Endothelial cell of umbilical vein (primary cell): ENCODE results near the gene PLEKHG5. TPM values are rescaled to one million over a fixed set of nuclear protein-coding genes. Genes with fewer than 3 reads are reported as not detected.

Source experiments
- BruUV-seq: library from RNA; stranded (reverse); fragments of 400-500 nt; replicated peaks from 2 replicates; lab custom pipeline; 2021; lab: Mats Ljungman, UMichigan
- CTCF ChIA-PET: fragments of 300-600, 350-600 bp; sonication (Branson Sonifier 250); formaldehyde crosslinking; loops from one replicate; lab custom pipeline; 2021; ENCODE audit warnings: antibody characterized with exemption, inconsistent platforms; lab: Charles Lee
- POLR2A ChIA-PET: fragments of 300-600, 350-600 bp; sonication (Branson Sonifier 250); formaldehyde crosslinking; loops from one replicate; lab custom pipeline; 2021; ENCODE audit warnings: antibody characterized with exemption, inconsistent platforms; lab: Charles Lee
- DNase-seq: peaks from one replicate; pipeline ENCODE4 v3.0.0-alpha.2; 2011; ENCODE audit warnings: low read depth, low spot score
- FAIRE-seq: peaks from 2 replicates; lab custom pipeline; 2011; peaks lifted over from hg19 to GRCh38; lab: Jason Lieb, UNC
- H2AFZ ChIP-seq: 2 replicates; pipeline ENCODE4 v1.6.0; 2012; ENCODE audit warnings: low read depth, low read length, control low read depth, inconsistent platforms
- H3K27ac ChIP-seq: 2 replicates; pipeline ENCODE4 v1.5.1; 2011; ENCODE audit warnings: low read depth, mild to moderate bottlenecking, control low read depth, low read length, moderate library complexity; ENCODE audit not compliant: insufficient read depth
- H3K27me3 ChIP-seq, 2 experiments: 2 replicates each; pipeline versions ENCODE4 v1.6.0 to v1.6.1; 2011; ENCODE audit warnings: low read length in 2 of 2, mixed read lengths in 1 of 2; ENCODE audit not compliant: control insufficient read depth in 2 of 2, insufficient read depth in 2 of 2
- H3K36me3 ChIP-seq, 2 experiments: 2 replicates in 1 of 2; 3 replicates in 1 of 2; pipeline ENCODE4 v1.5.1; 2011; ENCODE audit warnings: low read length in 2 of 2, mild to moderate bottlenecking in 1 of 2, moderate library complexity in 1 of 2; ENCODE audit not compliant: control insufficient read depth in 2 of 2, insufficient read depth in 2 of 2; ENCODE audit errors: extremely low read depth in 1 of 2
- H3K4me1 ChIP-seq: 3 replicates; pipeline ENCODE4 v1.5.1; 2011; ENCODE audit warnings: mild to moderate bottlenecking, low read length; ENCODE audit not compliant: control insufficient read depth, insufficient read depth; ENCODE audit errors: extremely low read depth
- H3K4me2 ChIP-seq: 2 replicates; pipeline ENCODE4 v1.6.1; 2011; ENCODE audit warnings: low read length, control low read depth, mixed read lengths; ENCODE audit not compliant: insufficient read depth
- H3K4me3 ChIP-seq, 3 experiments: fragments of 200-600 bp in 1 of 3; sonication (generic), shearing (Covaris generic) in 1 of 3; replicated peaks in 1 of 3; 2 replicates each; pipeline ENCODE4 v1.5.1; 2011 to 2016; ENCODE audit warnings: control low read depth in 3 of 3, low read length in 3 of 3, mild to moderate bottlenecking in 2 of 3, inconsistent platforms in 1 of 3, low read depth in 1 of 3, moderate library complexity in 1 of 3; ENCODE audit not compliant: insufficient read depth in 1 of 3
- H3K79me2 ChIP-seq: 2 replicates; pipeline ENCODE4 v1.6.0; 2012; ENCODE audit warnings: low read length, inconsistent platforms; ENCODE audit not compliant: control insufficient read depth, insufficient read depth
- H3K9ac ChIP-seq: replicated peaks from 2 replicates; pipeline ENCODE3; 2011; ENCODE audit warnings: low read length, control low read depth; ENCODE audit not compliant: insufficient read depth; ENCODE audit errors: extremely low read depth
- H3K9me1 ChIP-seq: replicated peaks from 3 replicates; pipeline ENCODE4 v1.6.0; 2011; ENCODE audit warnings: mild to moderate bottlenecking, low read length; ENCODE audit not compliant: control insufficient read depth, insufficient read depth; ENCODE audit errors: extremely low read depth
- H3K9me3 ChIP-seq: replicated peaks from 2 replicates; pipeline ENCODE4 v1.5.1; 2012; ENCODE audit warnings: low read length, inconsistent platforms; ENCODE audit not compliant: control insufficient read depth, insufficient read depth
- H4K20me1 ChIP-seq: replicated peaks from 2 replicates; pipeline ENCODE3; 2011; ENCODE audit warnings: mild to moderate bottlenecking, low read length; ENCODE audit not compliant: control insufficient read depth, insufficient read depth; ENCODE audit errors: extremely low read depth
- EZH2 ChIP-seq: IDR thresholded peaks from 2 replicates; pipeline ENCODE4 v1.6.1; 2012; ENCODE audit warnings: borderline replicate concordance, low read depth, mild to moderate bottlenecking, moderate library complexity, low read length, inconsistent platforms; ENCODE audit not compliant: severe bottlenecking
- FOS ChIP-seq: IDR thresholded peaks from 2 replicates; pipeline ENCODE4 v1.6.1; 2011; ENCODE audit warnings: mild to moderate bottlenecking, low read length, moderate library complexity, borderline replicate concordance; ENCODE audit not compliant: insufficient read depth
- GATA2 ChIP-seq: IDR thresholded peaks from 2 replicates; pipeline ENCODE4 v1.7.0; 2011; ENCODE audit warnings: low read depth, mild to moderate bottlenecking, moderate library complexity, mixed read lengths, low read length; ENCODE audit not compliant: insufficient read length, insufficient read depth
- JUN ChIP-seq: IDR thresholded peaks from 2 replicates; pipeline ENCODE4 v1.6.1; 2011; ENCODE audit warnings: borderline replicate concordance, low read depth; ENCODE audit not compliant: insufficient read length, insufficient read depth
- MYC ChIP-seq: IDR thresholded peaks from one replicate; pipeline ENCODE4 v1.6.1; 2011; ENCODE audit warnings: mild to moderate bottlenecking, low read depth, low read length
- POLR2A ChIP-seq: IDR thresholded peaks from 2 replicates; pipeline ENCODE4 v1.6.1; 2012; ENCODE audit warnings: low read depth, mild to moderate bottlenecking, control low read depth, low read length
- POLR2AphosphoS5 ChIP-seq: IDR thresholded peaks from 2 replicates; pipeline ENCODE4 v1.6.1; 2012; ENCODE audit warnings: low read depth, mild to moderate bottlenecking, control low read depth, low read length, moderate library complexity; ENCODE audit not compliant: insufficient read depth
- dilution Hi-C: fragments of 300-500 bp; cut with MboI; formaldehyde crosslinking; loops from one replicate; pipeline ENCODE4 v1.15.0; 2019; ENCODE audit warnings: low sequenced_read_pairs; ENCODE audit not compliant: extremely low pct_ligation_motif_present
- intact Hi-C: fragments of 100-400 bp; cut with micrococcal nuclease; formaldehyde crosslinking; loops from one replicate; pipeline ENCODE4 v1.10.0; 2022
- polyA plus RNA-seq, 4 experiments: library from polyadenylated mRNA; depleted of rRNA in 3 of 4; stranded (reverse) in 3 of 4; unstranded in 1 of 4; fragments of >200 nt; gene quantifications; 2 replicates each; pipeline versions ENCODE4 v1.2.1 to v1.2.3, GENCODE V29; 2011 to 2012; ENCODE audit warnings: missing spikeins in 1 of 4
- total RNA-seq: library from RNA; stranded (reverse); gene quantifications from 2 replicates; pipeline ENCODE4 v1.2.3, GENCODE V29; 2021
- TF ChIP-seq, protein P1 (sequence below): IDR thresholded peaks from 2 replicates; pipeline ENCODE4 v1.6.1; 2011; ENCODE audit not compliant: insufficient read depth, insufficient read length
- TF ChIP-seq, protein P2 (sequence below), 2 donors: IDR thresholded peaks; 1 replicate in 1 of 2; 2 replicates in 1 of 2; pipeline ENCODE4 v1.5.1; 2011; ENCODE audit warnings: low read length in 2 of 2, mild to moderate bottlenecking in 2 of 2, moderate library complexity in 2 of 2, control low read depth in 1 of 2, inconsistent platforms in 1 of 2, low read depth in 1 of 2; ENCODE audit not compliant: insufficient read depth in 1 of 2; ENCODE audit errors: extremely low read depth in 1 of 2

PLEKHG5 gene
- total and polyA plus RNA-seq, 2 donors (not counting 3 experiments of a cell fraction or from before 2014, with no cell fraction given): 30.6 to 56.9 TPM

DNA sequence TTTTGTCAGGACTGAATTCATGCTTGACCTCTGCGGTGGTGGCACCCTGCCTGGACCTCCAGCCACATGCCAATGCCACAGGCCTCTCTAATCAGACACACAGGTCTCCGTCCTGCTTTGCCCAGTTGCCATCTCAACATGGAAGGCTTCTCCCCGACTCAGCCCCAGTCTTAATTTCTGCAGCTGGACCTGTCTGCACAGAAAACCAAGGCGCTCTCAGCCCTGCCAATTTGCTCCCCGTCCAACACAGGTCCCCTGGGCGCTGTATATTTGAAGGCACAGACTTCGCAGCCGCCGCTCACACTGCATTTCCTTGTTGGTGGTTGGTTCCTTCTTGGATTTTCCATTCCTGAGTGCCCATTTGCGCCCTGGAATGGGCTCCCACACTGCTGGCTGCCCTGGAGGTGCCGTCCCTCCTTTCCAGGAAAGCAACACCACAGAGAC, 28.0 kb upstream of the PLEKHG5 start:
- no peaks in the 10 kb centered on the region for H3K4me1 ChIP-seq
- H3K9ac ChIP-seq: no peak overlapping the region
- no peaks in the 10 kb centered on the region for H3K27me3 ChIP-seq
- TF ChIP-seq, protein P1, sequence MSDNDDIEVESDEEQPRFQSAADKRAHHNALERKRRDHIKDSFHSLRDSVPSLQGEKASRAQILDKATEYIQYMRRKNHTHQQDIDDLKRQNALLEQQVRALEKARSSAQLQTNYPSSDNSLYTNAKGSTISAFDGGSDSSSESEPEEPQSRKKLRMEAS: no peak
- TF ChIP-seq, protein P2, sequence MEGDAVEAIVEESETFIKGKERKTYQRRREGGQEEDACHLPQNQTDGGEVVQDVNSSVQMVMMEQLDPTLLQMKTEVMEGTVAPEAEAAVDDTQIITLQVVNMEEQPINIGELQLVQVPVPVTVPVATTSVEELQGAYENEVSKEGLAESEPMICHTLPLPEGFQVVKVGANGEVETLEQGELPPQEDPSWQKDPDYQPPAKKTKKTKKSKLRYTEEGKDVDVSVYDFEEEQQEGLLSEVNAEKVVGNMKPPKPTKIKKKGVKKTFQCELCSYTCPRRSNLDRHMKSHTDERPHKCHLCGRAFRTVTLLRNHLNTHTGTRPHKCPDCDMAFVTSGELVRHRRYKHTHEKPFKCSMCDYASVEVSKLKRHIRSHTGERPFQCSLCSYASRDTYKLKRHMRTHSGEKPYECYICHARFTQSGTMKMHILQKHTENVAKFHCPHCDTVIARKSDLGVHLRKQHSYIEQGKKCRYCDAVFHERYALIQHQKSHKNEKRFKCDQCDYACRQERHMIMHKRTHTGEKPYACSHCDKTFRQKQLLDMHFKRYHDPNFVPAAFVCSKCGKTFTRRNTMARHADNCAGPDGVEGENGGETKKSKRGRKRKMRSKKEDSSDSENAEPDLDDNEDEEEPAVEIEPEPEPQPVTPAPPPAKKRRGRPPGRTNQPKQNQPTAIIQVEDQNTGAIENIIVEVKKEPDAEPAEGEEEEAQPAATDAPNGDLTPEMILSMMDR (IDR thresholded peaks at IDR 0.05; ENCODE audit: extremely low read depth in 1 of 2, insufficient read depth in 1 of 2, low read depth in 1 of 2, low read length in 2 of 2): no peak
- TF ChIP-seq GATA2 (no peak), FOS (no peak), JUN (no peak), POLR2AphosphoS5 (no peak), EZH2 (no peak), MYC (no peak), POLR2A (no peak)
- FAIRE-seq (no peak), DNase-seq (no peak)
- H3K9me3 ChIP-seq: no peaks in the 10 kb centered on the region
- no peak overlapping the region for H3K27ac ChIP-seq
- no peaks in the 10 kb centered on the region for H3K9me1 ChIP-seq
- peaks cover 2 to 3% of the 10 kb centered on the region in 2 experiments for H3K36me3 ChIP-seq
- ChIA-PET POLR2A (no interaction called here), CTCF (no interaction called here)
- H4K20me1 ChIP-seq: no peaks in the 10 kb centered on the region
- H2AFZ ChIP-seq: no peak overlapping the region
- intact Hi-C loops (no loop called here), dilution Hi-C loops (no loop called here)
- H3K79me2 ChIP-seq: no peaks in the 10 kb centered on the region
- H3K4me2 ChIP-seq: no peak overlapping the region
- H3K4me3 ChIP-seq: no peak overlapping the region
- no TSS peak for BruUV-seq
